Measurements from ENCODE around the gene CNKSR3. TPM values are rescaled to one million over a fixed set of nuclear protein-coding genes. Genes with fewer than 3 reads are reported as not detected.

CNKSR3 gene
- total and polyA plus RNA-seq, 2 donors from 2014 or later: 13.8 to 63.1 TPM

DNA sequence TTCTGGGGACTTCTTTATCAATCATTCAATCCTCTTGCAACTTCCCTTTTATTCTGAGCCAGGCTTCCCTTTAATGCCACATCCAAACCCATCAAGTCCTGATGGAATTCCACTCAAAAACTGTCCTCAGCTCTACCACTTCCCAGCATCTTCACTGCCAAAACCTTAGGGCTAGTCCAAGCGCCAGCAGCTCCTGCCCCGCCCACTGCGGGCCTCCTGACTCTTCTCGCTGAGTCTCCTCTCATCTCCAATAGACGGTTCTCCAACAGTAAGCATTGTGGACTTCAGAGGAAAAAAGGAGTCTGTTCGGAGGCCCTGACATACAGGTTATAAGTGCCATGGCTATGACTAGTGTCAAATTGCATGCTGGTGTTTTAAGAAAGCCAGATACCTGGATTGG, 38.7 kb upstream of the CNKSR3 start:
- Histone ChIP-seq H3K9ac (ENCODE audit: low read length in 3 of 3) (no peak overlapping the region), H3K27me3 (ENCODE audit: control insufficient read depth, insufficient read depth, low read length) (no peaks in the 10 kb centered on the region), H3K4me1 (ENCODE audit: control insufficient read depth in 2 of 3, insufficient read depth in 2 of 3, low read depth in 1 of 3, low read length in 3 of 3) (peaks cover 0 to 4% (median 0%) of the 10 kb centered on the region in 3 donors), H3K9me3 (ENCODE audit: control insufficient read depth in 2 of 3, insufficient read depth in 1 of 3, low read length in 3 of 3) (no peaks in the 10 kb centered on the region), H3K27ac (ENCODE audit: low read depth in 2 of 2, low read length in 2 of 2) (no peak overlapping the region), H3K4me3 (ENCODE audit: low read length in 3 of 3) (no peak overlapping the region), H3K36me3 (ENCODE audit: control insufficient read depth in 2 of 3, insufficient read depth in 3 of 3, low read length in 3 of 3) (no peaks in the 10 kb centered on the region)
- intact Hi-C loops (cut with DNase I): no loop called here
- TF ChIP-seq, protein P1, sequence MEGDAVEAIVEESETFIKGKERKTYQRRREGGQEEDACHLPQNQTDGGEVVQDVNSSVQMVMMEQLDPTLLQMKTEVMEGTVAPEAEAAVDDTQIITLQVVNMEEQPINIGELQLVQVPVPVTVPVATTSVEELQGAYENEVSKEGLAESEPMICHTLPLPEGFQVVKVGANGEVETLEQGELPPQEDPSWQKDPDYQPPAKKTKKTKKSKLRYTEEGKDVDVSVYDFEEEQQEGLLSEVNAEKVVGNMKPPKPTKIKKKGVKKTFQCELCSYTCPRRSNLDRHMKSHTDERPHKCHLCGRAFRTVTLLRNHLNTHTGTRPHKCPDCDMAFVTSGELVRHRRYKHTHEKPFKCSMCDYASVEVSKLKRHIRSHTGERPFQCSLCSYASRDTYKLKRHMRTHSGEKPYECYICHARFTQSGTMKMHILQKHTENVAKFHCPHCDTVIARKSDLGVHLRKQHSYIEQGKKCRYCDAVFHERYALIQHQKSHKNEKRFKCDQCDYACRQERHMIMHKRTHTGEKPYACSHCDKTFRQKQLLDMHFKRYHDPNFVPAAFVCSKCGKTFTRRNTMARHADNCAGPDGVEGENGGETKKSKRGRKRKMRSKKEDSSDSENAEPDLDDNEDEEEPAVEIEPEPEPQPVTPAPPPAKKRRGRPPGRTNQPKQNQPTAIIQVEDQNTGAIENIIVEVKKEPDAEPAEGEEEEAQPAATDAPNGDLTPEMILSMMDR (IDR thresholded peaks at IDR 0.05; ENCODE audit: borderline replicate concordance, extremely low read depth, insufficient read depth): no peak
- no peak for DNase-seq
- no peak for FAIRE-seq

DNA sequence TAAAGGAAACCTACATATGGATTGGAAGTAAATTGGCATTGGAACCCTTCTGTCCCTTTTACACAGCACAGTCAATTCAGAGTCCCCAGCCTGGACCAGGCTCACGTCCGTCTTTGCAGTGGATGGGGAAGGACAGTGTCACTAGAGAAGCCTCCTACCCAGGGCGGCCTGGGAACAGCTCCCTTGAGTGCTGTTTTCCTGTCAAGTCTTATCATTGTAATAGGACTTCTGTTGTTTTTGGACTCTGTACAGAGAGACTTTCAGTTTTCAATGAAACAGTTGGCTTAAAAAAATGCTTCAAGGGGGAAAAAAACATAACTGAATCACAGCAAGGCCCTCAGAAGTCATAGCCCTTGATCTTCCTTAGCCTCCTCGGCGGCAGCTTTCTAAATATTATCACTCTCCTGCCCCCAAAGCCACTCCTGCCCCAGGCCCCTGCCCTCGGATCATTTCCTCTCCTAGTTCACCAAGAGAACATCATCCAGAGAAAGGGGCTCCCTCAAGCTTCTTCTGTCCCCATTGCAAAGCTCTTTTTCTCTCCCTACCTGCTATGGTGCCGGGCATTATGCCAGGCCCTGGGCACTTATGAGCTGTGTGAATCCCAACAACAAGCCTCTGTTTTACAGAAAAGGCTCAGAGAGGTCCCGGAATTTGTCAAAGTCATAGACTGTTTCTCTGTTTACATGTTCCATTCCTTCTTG, 37.8 kb upstream of the CNKSR3 start:
- Histone ChIP-seq H3K9me3 (ENCODE audit: control insufficient read depth in 2 of 3, insufficient read depth in 1 of 3, low read length in 3 of 3) (no peaks in the 10 kb centered on the region), H3K36me3 (ENCODE audit: control insufficient read depth in 2 of 3, insufficient read depth in 3 of 3, low read length in 3 of 3) (no peaks in the 10 kb centered on the region), H3K27ac (ENCODE audit: low read depth in 2 of 2, low read length in 2 of 2) (peak overlapping the region; percentile 25 to 57), H3K27me3 (ENCODE audit: control insufficient read depth, insufficient read depth, low read length) (no peaks in the 10 kb centered on the region), H3K4me1 (ENCODE audit: control insufficient read depth in 2 of 3, insufficient read depth in 2 of 3, low read depth in 1 of 3, low read length in 3 of 3) (no peaks in the 10 kb centered on the region), H3K9ac (ENCODE audit: low read length in 3 of 3) (peak overlapping the region in 1 of 3 donors; percentile 42), H3K4me3 (ENCODE audit: low read length in 3 of 3) (peak overlapping the region in 1 of 3 donors; percentile 25)
- TF ChIP-seq, protein P1 (IDR thresholded peaks at IDR 0.05; ENCODE audit: borderline replicate concordance, extremely low read depth, insufficient read depth): no peak
- no peak for FAIRE-seq
- intact Hi-C loops (cut with DNase I): no loop called here
- peak in 4 of 5 donors; percentile 46 to 91 (median 80) for DNase-seq

- DNase-seq: peak in 1 of 5 donors; percentile 58
- Histone ChIP-seq H3K4me3 (ENCODE audit: low read length in 3 of 3) (no peak overlapping the region), H3K27ac (ENCODE audit: low read depth in 2 of 2, low read length in 2 of 2) (no peak overlapping the region), H3K9ac (ENCODE audit: low read length in 3 of 3) (no peak overlapping the region), H3K36me3 (ENCODE audit: control insufficient read depth in 2 of 3, insufficient read depth in 3 of 3, low read length in 3 of 3) (no peaks in the 10 kb centered on the region), H3K9me3 (ENCODE audit: control insufficient read depth in 2 of 3, insufficient read depth in 1 of 3, low read length in 3 of 3) (no peaks in the 10 kb centered on the region), H3K27me3 (ENCODE audit: control insufficient read depth, insufficient read depth, low read length) (no peaks in the 10 kb centered on the region), H3K4me1 (ENCODE audit: control insufficient read depth in 2 of 3, insufficient read depth in 2 of 3, low read depth in 1 of 3, low read length in 3 of 3) (peaks cover 0 to 2% (median 0%) of the 10 kb centered on the region in 3 donors)
- TF ChIP-seq, protein P1 (IDR thresholded peaks at IDR 0.05; ENCODE audit: borderline replicate concordance, extremely low read depth, insufficient read depth): no peak
- FAIRE-seq: no peak
- intact Hi-C loops (cut with DNase I): no loop called here
These were observed 33.1 kb upstream of the CNKSR3 start for GRCh38 chr6:154543628-154544027.

All from kidney (tissue), 14 donors.